SIG-M5 treated with dmso at 0.1 percent for 504 hours (cell line): ENCODE results near the gene SLC25A25.

Experiments used
- DNase-seq: peaks from one replicate; lab custom pipeline; 2025; ENCODE audit not compliant: unreplicated experiment; lab: John Stamatoyannopoulos, UW

SLC25A25 gene

GRCh38 chr9:128096616-128097536 is 28.8 kb downstream of the SLC25A25 start:
- no peak for DNase-seq

GRCh38 chr9:128097543-128098296 is 29.7 kb downstream of the SLC25A25 start:
- no peak for DNase-seq

GRCh38 chr9:128098297-128099230 is 30.5 kb downstream of the SLC25A25 start:
- DNase-seq, result peak; percentile 99

- no peak for DNase-seq
These were observed 31.3 kb downstream of the SLC25A25 start for GRCh38 chr9:128099231-128099931.

- DNase-seq, result no peak
These were observed 32.0 kb downstream of the SLC25A25 start for GRCh38 chr9:128099932-128100491.

GRCh38 chr9:128100581-128100980 is 32.5 kb downstream of the SLC25A25 start:
- DNase-seq, result no peak

- DNase-seq, result no peak
These were observed 33.2 kb downstream of the SLC25A25 start for GRCh38 chr9:128101231-128101661.

- DNase-seq, result no peak
These were observed 33.7 kb downstream of the SLC25A25 start for GRCh38 chr9:128101690-128102089.

- no peak for DNase-seq
These were observed 34.2 kb downstream of the SLC25A25 start for GRCh38 chr9:128102196-128102595.

- no peak for DNase-seq
These were observed 35.0 kb downstream of the SLC25A25 start for GRCh38 chr9:128102861-128103588.

GRCh38 chr9:128103589-128103962 is 35.5 kb downstream of the SLC25A25 start:
- no peak for DNase-seq

GRCh38 chr9:128104171-128104618 is 36.2 kb downstream of the SLC25A25 start:
- no peak for DNase-seq

GRCh38 chr9:128105538-128106175 is 37.6 kb downstream of the SLC25A25 start:
- no peak for DNase-seq

- DNase-seq, result no peak
These were observed 38.3 kb downstream of the SLC25A25 start for GRCh38 chr9:128106181-128106939.

- no peak for DNase-seq
These were observed 39.0 kb downstream of the SLC25A25 start for GRCh38 chr9:128106940-128107467.

GRCh38 chr9:128107468-128108268 is 39.6 kb downstream of the SLC25A25 start:
- DNase-seq, result no peak
